ENCODE measurements around the gene ACSL5.
"Not testable (repeated sequence)": the region's sequence is repeated elsewhere in the genome, so short reads cannot be mapped to it uniquely, and the experiment has no call there.

Gene ACSL5

DNA sequence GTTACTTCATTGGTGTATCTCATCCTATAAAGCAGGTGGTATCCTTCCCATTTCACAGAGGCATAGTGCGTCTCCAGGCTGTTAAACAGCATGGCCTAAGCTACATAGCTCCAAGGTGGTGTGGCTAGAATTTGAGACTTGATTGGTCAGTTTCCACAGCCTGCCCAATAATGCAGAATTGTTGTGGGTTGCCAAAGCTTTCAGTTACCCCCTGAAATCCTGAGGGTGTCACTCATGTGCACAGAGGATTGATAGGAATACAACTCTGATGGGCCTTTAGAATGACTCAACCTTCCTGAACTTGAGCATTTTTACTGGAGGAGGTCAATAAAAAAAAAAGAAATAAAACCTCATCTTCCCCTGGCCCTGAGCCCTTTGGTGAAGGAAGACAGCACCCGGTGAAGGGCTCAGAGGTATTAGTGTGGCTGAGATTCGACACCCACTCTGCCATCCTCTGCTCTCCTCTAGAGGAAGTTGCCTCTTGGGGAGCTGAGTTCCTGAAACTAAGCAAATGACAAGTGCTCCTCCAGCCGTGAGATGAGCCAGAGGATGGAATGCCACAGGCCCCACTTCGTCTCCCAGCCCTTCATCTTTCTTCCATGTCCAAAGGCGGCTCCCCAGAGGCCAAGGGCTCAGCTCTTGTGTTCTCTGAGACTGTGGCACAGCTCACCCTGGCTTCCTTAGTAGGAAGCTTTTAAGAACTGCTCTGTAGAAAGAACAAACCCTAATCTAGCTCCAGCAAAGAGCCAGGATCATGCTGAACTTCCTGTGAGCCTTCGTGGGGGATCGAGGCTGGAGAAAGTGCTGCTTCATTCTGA, 1.0 kb downstream of the ACSL5 start:
- no peaks in the 10 kb centered on the region for H3K9me2 ChIP-seq (ENCODE audit: low read depth, low read length)
- H3K36me3 ChIP-seq (ENCODE audit: insufficient read depth, low read length) = peaks cover 4% of the 10 kb centered on the region; the same call in 1 of the 2 replicates
- no peaks in the 10 kb centered on the region for H3F3A ChIP-seq (ENCODE audit: insufficient read depth, low read length)
- peaks cover 5% of the 10 kb centered on the region; the same call in 1 of the 2 replicates for H3K79me2 ChIP-seq (ENCODE audit: insufficient read depth, low read length)
- peak overlapping the region; percentile 11; the same call in 1 of the 2 replicates for H2AFZ ChIP-seq (ENCODE audit: low read length)
- H3K4me3 ChIP-seq (ENCODE audit: low read depth, low read length, poor library complexity, severe bottlenecking) = peak overlapping the region; percentile 94
- peak overlapping the region; percentile 24 for H3K27ac ChIP-seq (ENCODE audit: low read depth, low read length, poor library complexity, severe bottlenecking)
- no peaks in the 10 kb centered on the region for H3K9me3 ChIP-seq (ENCODE audit: low read length)
- peaks cover 25% of the 10 kb centered on the region for H3K4me1 ChIP-seq (ENCODE audit: insufficient read depth, low read length, severe bottlenecking)
- TF ChIP-seq EZH2 (IDR thresholded peaks at IDR 0.05; ENCODE audit: borderline replicate concordance, low read length) = no peak
- TF ChIP-seq, protein P1, sequence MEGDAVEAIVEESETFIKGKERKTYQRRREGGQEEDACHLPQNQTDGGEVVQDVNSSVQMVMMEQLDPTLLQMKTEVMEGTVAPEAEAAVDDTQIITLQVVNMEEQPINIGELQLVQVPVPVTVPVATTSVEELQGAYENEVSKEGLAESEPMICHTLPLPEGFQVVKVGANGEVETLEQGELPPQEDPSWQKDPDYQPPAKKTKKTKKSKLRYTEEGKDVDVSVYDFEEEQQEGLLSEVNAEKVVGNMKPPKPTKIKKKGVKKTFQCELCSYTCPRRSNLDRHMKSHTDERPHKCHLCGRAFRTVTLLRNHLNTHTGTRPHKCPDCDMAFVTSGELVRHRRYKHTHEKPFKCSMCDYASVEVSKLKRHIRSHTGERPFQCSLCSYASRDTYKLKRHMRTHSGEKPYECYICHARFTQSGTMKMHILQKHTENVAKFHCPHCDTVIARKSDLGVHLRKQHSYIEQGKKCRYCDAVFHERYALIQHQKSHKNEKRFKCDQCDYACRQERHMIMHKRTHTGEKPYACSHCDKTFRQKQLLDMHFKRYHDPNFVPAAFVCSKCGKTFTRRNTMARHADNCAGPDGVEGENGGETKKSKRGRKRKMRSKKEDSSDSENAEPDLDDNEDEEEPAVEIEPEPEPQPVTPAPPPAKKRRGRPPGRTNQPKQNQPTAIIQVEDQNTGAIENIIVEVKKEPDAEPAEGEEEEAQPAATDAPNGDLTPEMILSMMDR (IDR thresholded peaks at IDR 0.05; ENCODE audit: low read length) = no peak
- H3K4me2 ChIP-seq (ENCODE audit: low read length) = peak overlapping the region; percentile 100
- H3K9ac ChIP-seq (ENCODE audit: low read length) = peak overlapping the region; percentile 95
- H3K27me3 ChIP-seq (ENCODE audit: insufficient read depth, low read length) = no peaks in the 10 kb centered on the region
- H4K20me1 ChIP-seq (ENCODE audit: insufficient read depth, low read length) = no peaks in the 10 kb centered on the region

- Histone ChIP-seq H3K4me1 (ENCODE audit: insufficient read depth, low read length, severe bottlenecking) (peaks cover 25% of the 10 kb centered on the region), H3F3A (ENCODE audit: insufficient read depth, low read length) (no peaks in the 10 kb centered on the region), H3K9ac (ENCODE audit: low read length) (peak overlapping the region; percentile 95), H3K27me3 (ENCODE audit: insufficient read depth, low read length) (no peaks in the 10 kb centered on the region), H4K20me1 (ENCODE audit: insufficient read depth, low read length) (no peaks in the 10 kb centered on the region), H3K9me2 (ENCODE audit: low read depth, low read length) (no peaks in the 10 kb centered on the region), H2AFZ (ENCODE audit: low read length) (peak overlapping the region; percentile 6; the same call in 1 of the 2 replicates), H3K79me2 (ENCODE audit: insufficient read depth, low read length) (peaks cover 5% of the 10 kb centered on the region; the same call in 1 of the 2 replicates), H3K36me3 (ENCODE audit: insufficient read depth, low read length) (peaks cover 5% of the 10 kb centered on the region; the same call in 1 of the 2 replicates), H3K4me3 (ENCODE audit: low read depth, low read length, poor library complexity, severe bottlenecking) (peak overlapping the region; percentile 94), H3K9me3 (ENCODE audit: low read length) (no peaks in the 10 kb centered on the region), H3K27ac (ENCODE audit: low read depth, low read length, poor library complexity, severe bottlenecking) (peak overlapping the region; percentile 57), H3K4me2 (ENCODE audit: low read length) (peak overlapping the region; percentile 100)
- no peak for TF ChIP-seq EZH2 (IDR thresholded peaks at IDR 0.05; ENCODE audit: borderline replicate concordance, low read length)
- TF ChIP-seq, protein P1 (IDR thresholded peaks at IDR 0.05; ENCODE audit: low read length) = no peak
Measured at GRCh38 chr10:112375721-112376395, 1.9 kb downstream of the ACSL5 start.

GRCh38 chr10:112376396-112376790, 2.5 kb downstream of the ACSL5 start:
- Histone ChIP-seq H3K27ac (ENCODE audit: low read depth, low read length, poor library complexity, severe bottlenecking) (peak overlapping the region; percentile 57), H3K9ac (ENCODE audit: low read length) (peak overlapping the region; percentile 95), H4K20me1 (ENCODE audit: insufficient read depth, low read length) (no peaks in the 10 kb centered on the region)

DNA sequence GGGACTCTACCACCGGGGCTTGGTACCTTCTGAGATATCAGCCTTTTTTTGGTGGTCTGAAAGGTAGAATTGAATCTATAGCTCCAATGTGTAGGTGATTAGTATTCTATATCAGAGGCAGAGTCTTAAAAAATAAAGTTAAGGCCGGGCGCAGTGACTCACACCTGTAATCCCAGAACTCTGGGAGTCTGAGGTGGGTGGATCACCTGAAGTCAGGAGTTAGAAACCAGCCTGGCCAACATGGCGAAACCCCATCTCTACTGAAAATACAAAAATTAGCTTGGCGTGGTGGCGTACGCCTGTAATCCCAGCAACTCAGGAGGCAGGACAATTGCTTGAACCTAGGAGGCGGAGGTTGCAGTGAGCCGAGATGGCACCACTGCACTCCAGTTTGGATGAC, 3.2 kb downstream of the ACSL5 start:
- H3K27me3 ChIP-seq (ENCODE audit: insufficient read depth, low read length); H3F3A ChIP-seq (ENCODE audit: insufficient read depth, low read length); H3K36me3 ChIP-seq (ENCODE audit: insufficient read depth, low read length); H3K9me3 ChIP-seq (ENCODE audit: low read length); H2AFZ ChIP-seq (ENCODE audit: low read length); H4K20me1 ChIP-seq (ENCODE audit: insufficient read depth, low read length); H3K79me2 ChIP-seq (ENCODE audit: insufficient read depth, low read length); H3K9me2 ChIP-seq (ENCODE audit: low read depth, low read length): not testable (repeated sequence)
- Histone ChIP-seq H3K27ac (ENCODE audit: low read depth, low read length, poor library complexity, severe bottlenecking) (peak overlapping the region; percentile 57), H3K9ac (ENCODE audit: low read length) (peak overlapping the region; percentile 95), H3K4me1 (ENCODE audit: insufficient read depth, low read length, severe bottlenecking) (peaks cover 25% of the 10 kb centered on the region), H3K4me2 (ENCODE audit: low read length) (peak overlapping the region; percentile 100), H3K4me3 (ENCODE audit: low read depth, low read length, poor library complexity, severe bottlenecking) (peak overlapping the region; percentile 94)

More at GRCh38 chr10:112376396-112376790, 2.5 kb downstream of the ACSL5 start:
- no peaks in the 10 kb centered on the region for H3K9me3 ChIP-seq (ENCODE audit: low read length)
- peaks cover 5% of the 10 kb centered on the region; the same call in 1 of the 2 replicates for H3K36me3 ChIP-seq (ENCODE audit: insufficient read depth, low read length)
- H3F3A ChIP-seq (ENCODE audit: insufficient read depth, low read length) = no peaks in the 10 kb centered on the region
- H3K27me3 ChIP-seq (ENCODE audit: insufficient read depth, low read length) = no peaks in the 10 kb centered on the region
- H3K4me1 ChIP-seq (ENCODE audit: insufficient read depth, low read length, severe bottlenecking) = peaks cover 25% of the 10 kb centered on the region
- peak overlapping the region; percentile 6; the same call in 1 of the 2 replicates for H2AFZ ChIP-seq (ENCODE audit: low read length)
- peaks cover 5% of the 10 kb centered on the region; the same call in 1 of the 2 replicates for H3K79me2 ChIP-seq (ENCODE audit: insufficient read depth, low read length)
- H3K4me2 ChIP-seq (ENCODE audit: low read length) = peak overlapping the region; percentile 100
- H3K4me3 ChIP-seq (ENCODE audit: low read depth, low read length, poor library complexity, severe bottlenecking) = peak overlapping the region; percentile 94
- no peak for TF ChIP-seq EZH2 (IDR thresholded peaks at IDR 0.05; ENCODE audit: borderline replicate concordance, low read length)
- TF ChIP-seq, protein P1 (IDR thresholded peaks at IDR 0.05; ENCODE audit: low read length) = no peak
- no peaks in the 10 kb centered on the region for H3K9me2 ChIP-seq (ENCODE audit: low read depth, low read length)

Data from OCI-LY1 (cell line).